BLaER1 treated with 17β-estradiol and CSF1 and Interleukin-3, amounts not matched to agents 10 nM and 100 nM (cell line): ENCODE results near the gene STAT3.
A peak's percentile ranks its signal among the peaks of the same experiment; 100 is the strongest.

ENCODE experiments used
- H3K27ac ChIP-seq, 11 experiments: shearing (Covaris generic); formaldehyde crosslinking; 2 replicates each; pipeline ENCODE4 v1.8.1; 2022
- H3K27me3 ChIP-seq, 11 experiments: shearing (Covaris generic); formaldehyde crosslinking; 2 replicates each; pipeline ENCODE4 v1.8.1; 2022
- H3K36me3 ChIP-seq, 11 experiments: shearing (Covaris generic); formaldehyde crosslinking; 2 replicates each; pipeline ENCODE4 v1.8.1; 2022
- H3K4me1 ChIP-seq, 10 experiments: shearing (Covaris generic); formaldehyde crosslinking; 2 replicates each; pipeline ENCODE4 v1.8.1; 2022
- H3K4me2 ChIP-seq, 11 experiments: shearing (Covaris generic); formaldehyde crosslinking; 2 replicates each; pipeline ENCODE4 v1.8.1; 2022
- H3K4me3 ChIP-seq, 10 experiments: shearing (Covaris generic); formaldehyde crosslinking; 2 replicates each; pipeline ENCODE4 v1.8.1; 2022
- H3K9ac ChIP-seq, 11 experiments: shearing (Covaris generic); formaldehyde crosslinking; 2 replicates each; pipeline ENCODE4 v1.8.1; 2022
- H3K9me3 ChIP-seq, 11 experiments: shearing (Covaris generic); formaldehyde crosslinking; replicated peaks in 1 of 11; 2 replicates each; pipeline ENCODE4 v1.8.1; 2022
- H4K20me1 ChIP-seq, 11 experiments: shearing (Covaris generic); formaldehyde crosslinking; 2 replicates each; pipeline ENCODE4 v1.8.1; 2022
- Cebpa-rat ChIP-seq, 11 experiments: shearing (Covaris generic); IDR thresholded peaks; 2 replicates each; pipeline ENCODE4 v1.8.1; 2022

Gene STAT3

DNA sequence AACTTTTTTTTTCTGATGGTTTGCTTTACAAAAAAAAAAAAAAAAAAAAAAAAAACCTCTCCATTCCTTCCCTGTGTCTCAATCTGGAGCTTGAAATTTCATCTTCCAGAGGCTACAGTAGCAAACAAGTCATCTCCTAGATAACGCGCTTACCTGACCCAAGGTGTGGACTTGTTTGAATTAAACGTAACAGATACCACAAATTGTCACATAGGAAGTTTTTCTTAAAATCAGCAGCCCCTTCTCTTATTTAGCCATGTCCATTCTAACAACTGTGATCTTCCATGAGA, 114.0 kb downstream of the STAT3 start:
- Histone ChIP-seq H3K9ac (peak overlapping the region in 3 of 11 experiments; percentile 92 to 95 (median 95); a peak in 2 of 22 replicates), H3K4me3 (peak overlapping the region in 9 of 10 experiments; percentile 82 to 99 (median 90); a peak in 14 of 20 replicates), H3K36me3 (no peaks in the 10 kb centered on the region), H3K27ac (no peak overlapping the region), H3K4me2 (peak overlapping the region; percentile 81 to 99 (median 94)), H3K27me3 (no peaks in the 10 kb centered on the region), H3K4me1 (peaks cover 44 to 56% (median 49%) of the 10 kb centered on the region in 10 experiments), H4K20me1 (peaks cover 0 to 54% (median 27%) of the 10 kb centered on the region in 11 experiments; a peak in 9 of 22 replicates), H3K9me3 (no peaks in the 10 kb centered on the region)
- no peak for TF ChIP-seq Cebpa-rat (IDR thresholded peaks at IDR 0.05)

DNA sequence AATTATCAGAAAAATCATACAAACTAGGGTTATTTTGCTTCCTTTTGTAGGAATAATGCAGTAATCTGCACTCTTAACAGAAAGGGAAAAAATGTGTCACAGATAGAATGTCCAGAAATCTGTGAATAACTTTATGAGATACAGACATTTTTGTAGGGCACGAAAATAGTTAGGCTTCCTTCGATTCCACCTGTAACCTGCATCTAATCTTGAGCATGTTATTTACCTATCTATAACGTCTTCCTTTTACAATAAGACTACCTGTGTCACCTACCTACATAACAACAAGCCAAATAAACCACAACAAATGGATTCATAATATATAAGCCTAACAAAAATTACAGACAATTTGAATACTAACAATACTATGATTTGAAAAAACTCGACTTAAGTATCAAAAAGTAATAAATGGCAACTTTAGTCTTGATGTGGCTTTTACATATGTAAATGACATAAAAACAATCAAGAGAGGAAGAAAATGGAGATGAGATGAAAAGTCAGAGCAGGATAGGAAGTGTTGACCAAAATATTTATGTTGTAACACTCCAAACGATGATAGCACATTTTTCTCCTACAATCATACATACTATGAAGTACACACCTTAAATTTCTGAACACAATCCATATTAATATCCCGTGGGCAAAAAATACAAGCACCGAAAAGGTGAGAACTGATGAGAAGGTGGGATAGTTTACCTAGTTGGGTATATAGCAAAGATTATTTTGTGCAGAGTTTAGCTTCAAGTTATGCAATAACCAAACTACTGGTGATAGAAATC, 114.6 kb downstream of the STAT3 start:
- no peaks in the 10 kb centered on the region for H3K9me3 ChIP-seq
- peaks cover 0 to 60% (median 27%) of the 10 kb centered on the region in 11 experiments; a peak in 10 of 22 replicates for H4K20me1 ChIP-seq
- H3K4me1 ChIP-seq, result peaks cover 44 to 56% (median 49%) of the 10 kb centered on the region in 10 experiments
- no peaks in the 10 kb centered on the region for H3K27me3 ChIP-seq
- no peak overlapping the region for H3K27ac ChIP-seq
- peak overlapping the region in 5 of 10 experiments; percentile 82 to 99 (median 90); a peak in 5 of 20 replicates for H3K4me3 ChIP-seq
- H3K36me3 ChIP-seq, result no peaks in the 10 kb centered on the region
- H3K4me2 ChIP-seq, result peak overlapping the region; percentile 81 to 99 (median 94)
- TF ChIP-seq Cebpa-rat (IDR thresholded peaks at IDR 0.05), result no peak
- no peak overlapping the region for H3K9ac ChIP-seq

- no peak for TF ChIP-seq Cebpa-rat (IDR thresholded peaks at IDR 0.05)
- H3K9me3 ChIP-seq, result no peaks in the 10 kb centered on the region
- H3K4me1 ChIP-seq, result peaks cover 42 to 57% (median 47%) of the 10 kb centered on the region in 10 experiments
- peak overlapping the region; percentile 51 to 98 (median 93) for H3K4me2 ChIP-seq
- peaks cover 0 to 68% (median 29%) of the 10 kb centered on the region in 11 experiments; a peak in 10 of 22 replicates for H4K20me1 ChIP-seq
- no peak overlapping the region for H3K4me3 ChIP-seq
- no peaks in the 10 kb centered on the region for H3K27me3 ChIP-seq
- no peak overlapping the region; a peak in 1 of 22 replicates for H3K9ac ChIP-seq
- H3K36me3 ChIP-seq, result 0 out of 22 replicates have a peak, but pooled peaks cover 0 to 4% (median 0%) of the 10 kb centered on the region in 11 experiments
- H3K27ac ChIP-seq, result no peak overlapping the region
Observed at GRCh38 chr17:42272162-42272907, 115.9 kb downstream of the STAT3 start.

DNA sequence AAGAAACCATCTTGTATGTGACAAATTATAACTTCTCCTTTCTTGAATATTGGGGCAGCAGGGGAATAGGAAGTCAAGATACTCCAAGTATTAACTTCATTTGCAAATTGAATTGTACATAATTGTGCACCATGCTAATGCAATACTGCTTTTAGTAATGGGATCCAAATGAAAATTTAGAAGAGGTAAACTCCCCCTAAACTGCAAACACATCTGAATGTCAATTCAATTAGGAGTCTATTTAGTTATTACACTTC, 116.5 kb downstream of the STAT3 start:
- Histone ChIP-seq H3K9me3 (no peaks in the 10 kb centered on the region), H3K4me2 (peak overlapping the region in 8 of 11 experiments; percentile 68 to 98 (median 95); a peak in 13 of 22 replicates), H3K4me3 (no peak overlapping the region), H3K27ac (no peak overlapping the region), H3K4me1 (peaks cover 36 to 57% (median 41%) of the 10 kb centered on the region in 10 experiments), H3K9ac (no peak overlapping the region), H3K36me3 (0 out of 22 replicates have a peak, but pooled peaks cover 0 to 7% (median 0%) of the 10 kb centered on the region in 11 experiments), H4K20me1 (peaks cover 0 to 68% (median 29%) of the 10 kb centered on the region in 11 experiments; a peak in 10 of 22 replicates), H3K27me3 (no peaks in the 10 kb centered on the region)
- TF ChIP-seq Cebpa-rat (IDR thresholded peaks at IDR 0.05), result no peak

DNA sequence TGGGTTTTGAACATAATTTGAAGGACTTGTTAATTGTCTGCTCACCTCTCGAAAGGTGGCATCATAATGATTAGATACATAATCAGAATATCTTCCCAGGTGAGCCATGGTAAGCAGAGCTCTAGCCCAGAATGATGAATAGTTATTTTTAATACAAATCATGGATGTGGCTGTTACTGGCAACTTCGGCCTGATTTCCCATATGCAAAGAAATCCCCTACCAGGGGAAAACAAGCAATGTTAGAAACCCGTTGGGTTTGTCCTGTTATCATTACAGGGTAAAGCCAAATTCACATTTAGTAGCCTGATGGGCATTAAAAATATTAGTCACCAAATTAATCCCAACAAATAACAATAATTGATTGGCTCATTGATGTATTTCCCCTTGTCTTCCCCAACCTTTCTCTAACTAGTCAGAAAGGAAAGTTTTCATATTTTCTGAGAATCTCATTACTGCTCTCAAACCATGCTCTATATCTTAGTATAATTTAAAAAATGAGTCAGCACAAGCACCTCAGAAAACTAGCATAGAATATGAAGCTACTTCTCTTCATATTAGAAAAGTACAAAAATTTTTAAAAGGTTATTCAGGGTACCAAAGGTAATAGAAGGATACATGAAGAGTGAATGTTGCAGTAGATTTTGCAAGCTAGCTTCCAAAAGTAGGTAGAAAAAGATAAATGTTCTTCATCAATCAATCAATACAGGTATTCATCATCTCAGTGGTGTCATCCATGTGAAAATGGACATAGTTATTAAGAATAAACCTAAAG, 117.0 kb downstream of the STAT3 start:
- H4K20me1 ChIP-seq, result peaks cover 0 to 68% (median 29%) of the 10 kb centered on the region in 11 experiments; a peak in 10 of 22 replicates
- TF ChIP-seq Cebpa-rat (IDR thresholded peaks at IDR 0.05), result no peak
- H3K36me3 ChIP-seq, result 0 out of 22 replicates have a peak, but pooled peaks cover 0 to 7% (median 0%) of the 10 kb centered on the region in 11 experiments
- peaks cover 33 to 59% (median 39%) of the 10 kb centered on the region in 10 experiments for H3K4me1 ChIP-seq
- H3K27ac ChIP-seq, result no peak overlapping the region
- H3K27me3 ChIP-seq, result no peaks in the 10 kb centered on the region
- peak overlapping the region in 3 of 11 experiments; percentile 30 to 97 (median 93); a peak in 5 of 22 replicates for H3K4me2 ChIP-seq
- H3K4me3 ChIP-seq, result no peak overlapping the region
- no peaks in the 10 kb centered on the region for H3K9me3 ChIP-seq
- H3K9ac ChIP-seq, result no peak overlapping the region

GRCh38 chr17:42270596-42270995, 117.6 kb downstream of the STAT3 start:
- Histone ChIP-seq H3K4me1 (peaks cover 33 to 59% (median 39%) of the 10 kb centered on the region in 10 experiments), H3K27me3 (no peaks in the 10 kb centered on the region), H3K4me3 (no peak overlapping the region), H3K9me3 (peaks cover 0 to 2% (median under 1%) of the 10 kb centered on the region in 11 experiments; a peak in 9 of 22 replicates), H4K20me1 (peaks cover 0 to 68% (median 29%) of the 10 kb centered on the region in 11 experiments; a peak in 10 of 22 replicates), H3K36me3 (peaks cover 0 to 8% (median under 1%) of the 10 kb centered on the region in 11 experiments; a peak in 5 of 22 replicates), H3K4me2 (no peak overlapping the region), H3K27ac (no peak overlapping the region), H3K9ac (no peak overlapping the region)
- TF ChIP-seq Cebpa-rat (IDR thresholded peaks at IDR 0.05), result no peak

- Histone ChIP-seq H3K4me2 (no peak overlapping the region), H3K36me3 (peaks cover 0 to 12% (median 4%) of the 10 kb centered on the region in 11 experiments; a peak in 9 of 22 replicates), H3K9ac (no peak overlapping the region), H3K9me3 (peaks cover 0 to 6% (median 5%) of the 10 kb centered on the region in 11 experiments; a peak in 17 of 22 replicates), H4K20me1 (peaks cover 0 to 68% (median 29%) of the 10 kb centered on the region in 11 experiments; a peak in 10 of 22 replicates), H3K27me3 (no peaks in the 10 kb centered on the region), H3K4me1 (peaks cover 33 to 58% (median 38%) of the 10 kb centered on the region in 10 experiments), H3K4me3 (no peak overlapping the region), H3K27ac (no peak overlapping the region)
- TF ChIP-seq Cebpa-rat (IDR thresholded peaks at IDR 0.05), result no peak
Observed at GRCh38 chr17:42270170-42270535, 118.1 kb downstream of the STAT3 start.

- H3K36me3 ChIP-seq, result peaks cover 0 to 13% (median 5%) of the 10 kb centered on the region in 11 experiments; a peak in 9 of 22 replicates
- H3K4me3 ChIP-seq, result no peak overlapping the region
- H3K9me3 ChIP-seq, result peaks cover 0 to 7% (median 6%) of the 10 kb centered on the region in 11 experiments; a peak in 17 of 22 replicates
- no peaks in the 10 kb centered on the region for H3K27me3 ChIP-seq
- H4K20me1 ChIP-seq, result peaks cover 0 to 50% (median 29%) of the 10 kb centered on the region in 11 experiments; a peak in 10 of 22 replicates
- no peak overlapping the region for H3K4me2 ChIP-seq
- H3K27ac ChIP-seq, result no peak overlapping the region
- TF ChIP-seq Cebpa-rat (IDR thresholded peaks at IDR 0.05), result no peak
- H3K4me1 ChIP-seq, result peaks cover 14 to 39% (median 19%) of the 10 kb centered on the region in 10 experiments
- H3K9ac ChIP-seq, result no peak overlapping the region
Observed at GRCh38 chr17:42268236-42268635, 120.0 kb downstream of the STAT3 start.
